ENCODE measurements around the gene YWHAG.

DNA sequence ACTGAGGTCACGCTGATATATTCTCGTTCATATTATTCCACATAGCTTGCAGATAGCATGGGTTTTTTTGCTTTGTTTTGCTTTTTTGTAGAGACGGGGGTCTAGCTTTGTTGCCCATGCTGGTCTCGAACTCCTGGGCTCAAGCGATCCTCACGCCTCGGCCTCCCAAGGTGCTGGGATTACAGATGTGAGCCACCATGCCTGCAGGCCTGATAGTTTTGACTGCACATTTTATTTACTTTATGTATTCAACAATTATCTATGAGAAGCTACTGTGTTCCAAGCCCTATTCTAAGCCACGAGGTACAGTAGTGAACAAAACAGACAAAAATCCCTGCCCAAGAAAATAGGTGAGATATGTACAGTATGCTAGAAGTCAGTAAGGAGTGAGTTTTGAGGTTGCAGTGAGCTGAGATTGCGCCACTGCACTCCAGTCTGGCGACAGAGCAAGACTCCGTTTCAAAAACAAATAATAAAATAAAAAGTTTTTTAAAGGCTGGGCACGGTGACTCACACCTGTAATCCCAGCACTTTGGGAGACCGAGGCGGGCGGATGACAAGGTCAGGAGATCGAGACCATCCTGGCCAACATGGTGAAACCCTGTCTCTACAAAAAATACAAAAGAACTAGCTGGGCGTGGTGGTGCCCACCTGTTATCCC is 1.3 kb upstream of the YWHAG start:
- TF ChIP-seq, protein P1, sequence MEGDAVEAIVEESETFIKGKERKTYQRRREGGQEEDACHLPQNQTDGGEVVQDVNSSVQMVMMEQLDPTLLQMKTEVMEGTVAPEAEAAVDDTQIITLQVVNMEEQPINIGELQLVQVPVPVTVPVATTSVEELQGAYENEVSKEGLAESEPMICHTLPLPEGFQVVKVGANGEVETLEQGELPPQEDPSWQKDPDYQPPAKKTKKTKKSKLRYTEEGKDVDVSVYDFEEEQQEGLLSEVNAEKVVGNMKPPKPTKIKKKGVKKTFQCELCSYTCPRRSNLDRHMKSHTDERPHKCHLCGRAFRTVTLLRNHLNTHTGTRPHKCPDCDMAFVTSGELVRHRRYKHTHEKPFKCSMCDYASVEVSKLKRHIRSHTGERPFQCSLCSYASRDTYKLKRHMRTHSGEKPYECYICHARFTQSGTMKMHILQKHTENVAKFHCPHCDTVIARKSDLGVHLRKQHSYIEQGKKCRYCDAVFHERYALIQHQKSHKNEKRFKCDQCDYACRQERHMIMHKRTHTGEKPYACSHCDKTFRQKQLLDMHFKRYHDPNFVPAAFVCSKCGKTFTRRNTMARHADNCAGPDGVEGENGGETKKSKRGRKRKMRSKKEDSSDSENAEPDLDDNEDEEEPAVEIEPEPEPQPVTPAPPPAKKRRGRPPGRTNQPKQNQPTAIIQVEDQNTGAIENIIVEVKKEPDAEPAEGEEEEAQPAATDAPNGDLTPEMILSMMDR (IDR thresholded peaks at IDR 0.05), result no peak
- TF ChIP-seq POLR2A (IDR thresholded peaks at IDR 0.05), result no peak

Measured in esophagus squamous epithelium (tissue), 4 donors.